Measurements from ENCODE around the gene AKR1C2. TPM values are rescaled to one million over a fixed set of nuclear protein-coding genes. Genes with fewer than 3 reads are reported as not detected.
A peak's percentile ranks its signal among the peaks of the same experiment; 100 is the strongest.

AKR1C2 gene
- total and polyA plus RNA-seq, 9 of the 15 experiments (the other 6 are each of a cell fraction or from before 2014, with no cell fraction given): 13.8 to 74.0 (median 30.5) TPM

DNA sequence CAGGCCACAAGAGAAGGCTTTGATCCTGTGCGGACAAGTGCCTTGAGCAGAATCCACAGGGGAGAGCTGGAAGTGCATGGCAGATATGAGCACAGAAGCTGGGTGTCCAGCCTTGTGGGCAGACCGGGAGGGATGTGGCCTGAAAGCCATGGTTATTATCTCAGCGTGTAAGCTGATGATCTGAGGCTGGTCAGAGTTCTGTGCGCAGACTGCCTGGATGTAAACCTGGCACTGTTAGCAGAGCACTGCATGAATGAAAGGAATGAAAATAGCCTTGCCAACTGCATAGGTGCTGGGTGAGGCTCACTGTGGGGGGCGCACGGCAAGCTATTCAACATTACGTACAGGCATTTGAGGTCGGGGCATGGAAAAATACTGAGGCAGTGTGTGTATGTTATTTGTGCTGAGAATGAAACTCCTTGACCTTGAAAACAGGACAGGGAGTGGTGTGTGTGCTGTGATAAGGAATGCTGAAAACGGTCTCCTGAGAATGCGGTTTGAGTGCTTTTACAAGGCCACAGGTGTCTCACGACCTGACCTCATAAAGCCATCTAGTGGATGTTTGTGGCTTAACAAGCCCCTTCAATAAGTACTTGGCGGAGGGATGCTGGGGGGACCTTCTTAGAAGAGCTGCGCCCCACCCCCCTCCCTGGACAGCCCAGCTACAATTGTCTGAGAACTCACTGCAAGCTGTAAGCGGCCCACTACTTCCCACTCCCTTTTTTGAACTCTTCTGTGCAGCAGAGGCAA is 21.8 kb downstream of the AKR1C2 start (continued):
- TF ChIP-seq, protein P1, sequence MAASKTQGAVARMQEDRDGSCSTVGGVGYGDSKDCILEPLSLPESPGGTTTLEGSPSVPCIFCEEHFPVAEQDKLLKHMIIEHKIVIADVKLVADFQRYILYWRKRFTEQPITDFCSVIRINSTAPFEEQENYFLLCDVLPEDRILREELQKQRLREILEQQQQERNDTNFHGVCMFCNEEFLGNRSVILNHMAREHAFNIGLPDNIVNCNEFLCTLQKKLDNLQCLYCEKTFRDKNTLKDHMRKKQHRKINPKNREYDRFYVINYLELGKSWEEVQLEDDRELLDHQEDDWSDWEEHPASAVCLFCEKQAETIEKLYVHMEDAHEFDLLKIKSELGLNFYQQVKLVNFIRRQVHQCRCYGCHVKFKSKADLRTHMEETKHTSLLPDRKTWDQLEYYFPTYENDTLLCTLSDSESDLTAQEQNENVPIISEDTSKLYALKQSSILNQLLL (CRISPR knock-in tag; IDR thresholded peaks at IDR 0.05; ENCODE audit: borderline replicate concordance): no peak
- TF ChIP-seq LEF1 (IDR thresholded peaks at IDR 0.05) (peak; percentile 88), HNRNPK (IDR thresholded peaks at IDR 0.05; ENCODE audit: low read depth, low read length, poor library complexity, severe bottlenecking) (no peak), NFE2 (IDR thresholded peaks at IDR 0.05; ENCODE audit: low read depth) (0 out of 2 replicates have a peak, but pooled peaks have one; percentile 38), RBFOX2 (IDR thresholded peaks at IDR 0.05; ENCODE audit: low read depth, low read length) (no peak), ZNF175 (CRISPR knock-in tag; IDR thresholded peaks at IDR 0.05; ENCODE audit: low read depth) (no peak), ZNF134 (CRISPR knock-in tag; conservative IDR thresholded peaks at IDR 0.05) (no peak), ZMIZ1 (IDR thresholded peaks at IDR 0.05; ENCODE audit: low read depth in 2 of 2, low read length in 2 of 2) (peak in 1 of 2 experiments; percentile 66; a peak in 2 of 4 replicates), ZNF311 (CRISPR knock-in tag; IDR thresholded peaks at IDR 0.05) (no peak), MTA2 (IDR thresholded peaks at IDR 0.05; ENCODE audit: low read depth) (peak; percentile 44), HNRNPH1 (optimal IDR thresholded peaks at IDR 0.05; ENCODE audit: low read depth, low read length) (no peak), TEAD1 (CRISPR knock-in tag; IDR thresholded peaks at IDR 0.05) (peak in 1 of 2 experiments; percentile 81; a peak in 1 of 4 replicates), HDAC3 (IDR thresholded peaks at IDR 0.05; ENCODE audit: borderline replicate concordance, partially characterized antibody) (no peak), ETS2 (tag; IDR thresholded peaks at IDR 0.05; ENCODE audit: borderline replicate concordance, poor library complexity, severe bottlenecking) (no peak), SMC3 (conservative IDR thresholded peaks at IDR 0.05; ENCODE audit: insufficient read depth, low read depth, low read length) (peak; percentile 78)
- TF ChIP-seq, protein P2, sequence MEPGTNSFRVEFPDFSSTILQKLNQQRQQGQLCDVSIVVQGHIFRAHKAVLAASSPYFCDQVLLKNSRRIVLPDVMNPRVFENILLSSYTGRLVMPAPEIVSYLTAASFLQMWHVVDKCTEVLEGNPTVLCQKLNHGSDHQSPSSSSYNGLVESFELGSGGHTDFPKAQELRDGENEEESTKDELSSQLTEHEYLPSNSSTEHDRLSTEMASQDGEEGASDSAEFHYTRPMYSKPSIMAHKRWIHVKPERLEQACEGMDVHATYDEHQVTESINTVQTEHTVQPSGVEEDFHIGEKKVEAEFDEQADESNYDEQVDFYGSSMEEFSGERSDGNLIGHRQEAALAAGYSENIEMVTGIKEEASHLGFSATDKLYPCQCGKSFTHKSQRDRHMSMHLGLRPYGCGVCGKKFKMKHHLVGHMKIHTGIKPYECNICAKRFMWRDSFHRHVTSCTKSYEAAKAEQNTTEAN (CRISPR knock-in tag; IDR thresholded peaks at IDR 0.05): no peak
- TF ChIP-seq, protein P3, sequence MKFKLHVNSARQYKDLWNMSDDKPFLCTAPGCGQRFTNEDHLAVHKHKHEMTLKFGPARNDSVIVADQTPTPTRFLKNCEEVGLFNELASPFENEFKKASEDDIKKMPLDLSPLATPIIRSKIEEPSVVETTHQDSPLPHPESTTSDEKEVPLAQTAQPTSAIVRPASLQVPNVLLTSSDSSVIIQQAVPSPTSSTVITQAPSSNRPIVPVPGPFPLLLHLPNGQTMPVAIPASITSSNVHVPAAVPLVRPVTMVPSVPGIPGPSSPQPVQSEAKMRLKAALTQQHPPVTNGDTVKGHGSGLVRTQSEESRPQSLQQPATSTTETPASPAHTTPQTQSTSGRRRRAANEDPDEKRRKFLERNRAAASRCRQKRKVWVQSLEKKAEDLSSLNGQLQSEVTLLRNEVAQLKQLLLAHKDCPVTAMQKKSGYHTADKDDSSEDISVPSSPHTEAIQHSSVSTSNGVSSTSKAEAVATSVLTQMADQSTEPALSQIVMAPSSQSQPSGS (CRISPR knock-in tag; IDR thresholded peaks at IDR 0.05): no peak
- TF ChIP-seq, protein P4, sequence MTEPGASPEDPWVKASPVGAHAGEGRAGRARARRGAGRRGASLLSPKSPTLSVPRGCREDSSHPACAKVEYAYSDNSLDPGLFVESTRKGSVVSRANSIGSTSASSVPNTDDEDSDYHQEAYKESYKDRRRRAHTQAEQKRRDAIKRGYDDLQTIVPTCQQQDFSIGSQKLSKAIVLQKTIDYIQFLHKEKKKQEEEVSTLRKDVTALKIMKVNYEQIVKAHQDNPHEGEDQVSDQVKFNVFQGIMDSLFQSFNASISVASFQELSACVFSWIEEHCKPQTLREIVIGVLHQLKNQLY (CRISPR knock-in tag; conservative IDR thresholded peaks at IDR 0.05): no peak

Measured in K562 (cell line).